ENCODE data around the gene HERC2. TPM values are rescaled to one million over a fixed set of nuclear protein-coding genes. Genes with fewer than 3 reads are reported as not detected.

Gene HERC2
- total RNA-seq, 4 donors from 2014 or later = 54.6 to 112 (median 100) TPM

- TF ChIP-seq, protein P1, sequence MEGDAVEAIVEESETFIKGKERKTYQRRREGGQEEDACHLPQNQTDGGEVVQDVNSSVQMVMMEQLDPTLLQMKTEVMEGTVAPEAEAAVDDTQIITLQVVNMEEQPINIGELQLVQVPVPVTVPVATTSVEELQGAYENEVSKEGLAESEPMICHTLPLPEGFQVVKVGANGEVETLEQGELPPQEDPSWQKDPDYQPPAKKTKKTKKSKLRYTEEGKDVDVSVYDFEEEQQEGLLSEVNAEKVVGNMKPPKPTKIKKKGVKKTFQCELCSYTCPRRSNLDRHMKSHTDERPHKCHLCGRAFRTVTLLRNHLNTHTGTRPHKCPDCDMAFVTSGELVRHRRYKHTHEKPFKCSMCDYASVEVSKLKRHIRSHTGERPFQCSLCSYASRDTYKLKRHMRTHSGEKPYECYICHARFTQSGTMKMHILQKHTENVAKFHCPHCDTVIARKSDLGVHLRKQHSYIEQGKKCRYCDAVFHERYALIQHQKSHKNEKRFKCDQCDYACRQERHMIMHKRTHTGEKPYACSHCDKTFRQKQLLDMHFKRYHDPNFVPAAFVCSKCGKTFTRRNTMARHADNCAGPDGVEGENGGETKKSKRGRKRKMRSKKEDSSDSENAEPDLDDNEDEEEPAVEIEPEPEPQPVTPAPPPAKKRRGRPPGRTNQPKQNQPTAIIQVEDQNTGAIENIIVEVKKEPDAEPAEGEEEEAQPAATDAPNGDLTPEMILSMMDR (IDR thresholded peaks at IDR 0.05) = no peak
- no peak for TF ChIP-seq POLR2A (IDR thresholded peaks at IDR 0.05)
- H3K36me3 ChIP-seq = peaks cover 0 to 93% (median 0%) of the 10 kb centered on the region in 3 donors
Measured at GRCh38 chr15:28117432-28117990, 204.5 kb downstream of the HERC2 start.

GRCh38 chr15:28116521-28117431, 205.2 kb downstream of the HERC2 start:
- TF ChIP-seq POLR2A (IDR thresholded peaks at IDR 0.05) = no peak
- TF ChIP-seq, protein P1 (IDR thresholded peaks at IDR 0.05) = no peak
- DNase-seq = no peak
- Histone ChIP-seq H3K36me3 (peaks cover 0 to 94% (median 0%) of the 10 kb centered on the region in 3 donors), H3K4me1 (no peaks in the 10 kb centered on the region), H3K27ac (no peak overlapping the region), H3K4me3 (no peak overlapping the region), H3K9me3 (no peaks in the 10 kb centered on the region), H3K27me3 (no peaks in the 10 kb centered on the region)

More at GRCh38 chr15:28117432-28117990, 204.5 kb downstream of the HERC2 start:
- DNase-seq = no peak
- H3K4me1 ChIP-seq = no peaks in the 10 kb centered on the region
- H3K9me3 ChIP-seq = no peaks in the 10 kb centered on the region
- no peaks in the 10 kb centered on the region for H3K27me3 ChIP-seq
- H3K27ac ChIP-seq = no peak overlapping the region
- H3K4me3 ChIP-seq = no peak overlapping the region

DNA sequence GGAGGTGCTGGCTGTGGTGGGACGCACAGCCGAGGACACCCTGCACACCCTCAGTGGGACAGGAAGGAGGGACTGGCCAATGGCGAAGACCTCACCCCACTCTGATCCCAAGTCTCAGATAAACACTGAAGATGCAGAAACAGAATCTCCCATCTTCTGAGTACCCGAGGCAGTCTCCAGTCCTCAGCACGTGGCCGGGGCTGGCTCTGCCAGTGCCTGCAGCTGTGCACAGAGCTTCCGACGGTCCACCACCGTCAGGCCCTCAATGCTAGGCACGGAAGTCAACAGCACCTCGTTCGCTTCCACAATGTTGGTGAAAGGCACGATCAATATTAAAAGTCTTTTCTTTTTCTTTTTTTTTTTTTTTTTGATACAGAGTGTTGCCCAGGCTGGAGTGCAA, 206.1 kb downstream of the HERC2 start:
- Histone ChIP-seq H3K4me1 (no peaks in the 10 kb centered on the region), H3K27me3 (no peaks in the 10 kb centered on the region), H3K4me3 (no peak overlapping the region), H3K27ac (no peak overlapping the region), H3K9me3 (no peaks in the 10 kb centered on the region), H3K36me3 (peaks cover 0 to 92% (median 0%) of the 10 kb centered on the region in 3 donors)
- no peak for DNase-seq
- TF ChIP-seq, protein P1 (IDR thresholded peaks at IDR 0.05) = no peak
- TF ChIP-seq POLR2A (IDR thresholded peaks at IDR 0.05) = no peak

GRCh38 chr15:28114721-28115622, 207.0 kb downstream of the HERC2 start:
- H3K4me1 ChIP-seq = no peaks in the 10 kb centered on the region
- no peaks in the 10 kb centered on the region for H3K9me3 ChIP-seq
- no peaks in the 10 kb centered on the region for H3K27me3 ChIP-seq
- H3K27ac ChIP-seq = no peak overlapping the region
- TF ChIP-seq, protein P1 (IDR thresholded peaks at IDR 0.05) = no peak
- TF ChIP-seq POLR2A (IDR thresholded peaks at IDR 0.05) = no peak
- DNase-seq = no peak
- H3K36me3 ChIP-seq = peaks cover 0 to 83% (median 0%) of the 10 kb centered on the region in 3 donors
- H3K4me3 ChIP-seq = no peak overlapping the region

- no peak for DNase-seq
- TF ChIP-seq POLR2A (IDR thresholded peaks at IDR 0.05) = no peak
- TF ChIP-seq, protein P1 (IDR thresholded peaks at IDR 0.05) = no peak
- no peaks in the 10 kb centered on the region for H3K27me3 ChIP-seq
- H3K9me3 ChIP-seq = no peaks in the 10 kb centered on the region
- H3K36me3 ChIP-seq = peaks cover 0 to 75% (median 0%) of the 10 kb centered on the region in 3 donors
- H3K27ac ChIP-seq = no peak overlapping the region
- H3K4me3 ChIP-seq = no peak overlapping the region
- no peaks in the 10 kb centered on the region for H3K4me1 ChIP-seq
Measured at GRCh38 chr15:28114114-28114455, 207.9 kb downstream of the HERC2 start.
